ENCODE measurements around the gene CBLIF.
"Not testable (repeated sequence)": the region's sequence is repeated elsewhere in the genome, so short reads cannot be mapped to it uniquely, and the experiment has no call there.

Gene CBLIF

GRCh38 chr11:59845399-59845798 is at the start of gene CBLIF:
TSS of gene CBLIF (minus strand) at chr11:59845499. CDS start at chr11:59845453, 46 bp downstream.
- Histone ChIP-seq H3K9me3 (ENCODE audit: control insufficient read depth in 2 of 2, low read length in 2 of 2) (no peaks in the 10 kb centered on the region), H3K4me1 (ENCODE audit: control insufficient read depth, insufficient read depth, low read length) (no peaks in the 10 kb centered on the region), H3K9ac (ENCODE audit: low read length in 2 of 2) (no peak within 1 kb of the TSS), H3K27me3 (ENCODE audit: control insufficient read depth in 1 of 2, insufficient read depth in 2 of 2, low read length in 2 of 2) (no peaks in the 10 kb centered on the region), H3K36me3 (ENCODE audit: control insufficient read depth in 2 of 2, insufficient read depth in 2 of 2, low read length in 2 of 2) (no peaks in the 10 kb centered on the region), H3K27ac (ENCODE audit: low read length) (no peak within 1 kb of the TSS), H3K4me3 (ENCODE audit: low read length in 2 of 2) (no peak within 1 kb of the TSS)

- Histone ChIP-seq H3K9ac (ENCODE audit: low read length in 2 of 2) (no peak overlapping the region), H3K36me3 (ENCODE audit: control insufficient read depth in 2 of 2, insufficient read depth in 2 of 2, low read length in 2 of 2) (no peaks in the 10 kb centered on the region), H3K4me1 (ENCODE audit: control insufficient read depth, insufficient read depth, low read length) (no peaks in the 10 kb centered on the region), H3K9me3 (ENCODE audit: control insufficient read depth in 2 of 2, low read length in 2 of 2) (no peaks in the 10 kb centered on the region), H3K4me3 (ENCODE audit: low read length in 2 of 2) (no peak overlapping the region), H3K27me3 (ENCODE audit: control insufficient read depth in 1 of 2, insufficient read depth in 2 of 2, low read length in 2 of 2) (no peaks in the 10 kb centered on the region), H3K27ac (ENCODE audit: low read length) (no peak overlapping the region)
Measured at GRCh38 chr11:59894616-59895015, 49.3 kb upstream of the CBLIF start.

GRCh38 chr11:59891781-59892181 is 46.5 kb upstream of the CBLIF start:
- no peak overlapping the region for H3K9ac ChIP-seq (ENCODE audit: low read length in 2 of 2)
- no peaks in the 10 kb centered on the region for H3K36me3 ChIP-seq (ENCODE audit: control insufficient read depth in 2 of 2, insufficient read depth in 2 of 2, low read length in 2 of 2)
- no peaks in the 10 kb centered on the region for H3K4me1 ChIP-seq (ENCODE audit: control insufficient read depth, insufficient read depth, low read length)
- no peak overlapping the region for H3K27ac ChIP-seq (ENCODE audit: low read length)
- peaks cover 0 to 2% of the 10 kb centered on the region in 2 donors for H3K9me3 ChIP-seq (ENCODE audit: control insufficient read depth in 2 of 2, low read length in 2 of 2)
- H3K4me3 ChIP-seq (ENCODE audit: low read length in 2 of 2): no peak overlapping the region
- H3K27me3 ChIP-seq (ENCODE audit: control insufficient read depth in 1 of 2, insufficient read depth in 2 of 2, low read length in 2 of 2): no peaks in the 10 kb centered on the region

- not testable (repeated sequence) for H3K4me3 ChIP-seq (ENCODE audit: low read length in 2 of 2); H3K36me3 ChIP-seq (ENCODE audit: control insufficient read depth in 2 of 2, insufficient read depth in 2 of 2, low read length in 2 of 2); H3K4me1 ChIP-seq (ENCODE audit: control insufficient read depth, insufficient read depth, low read length); H3K27me3 ChIP-seq (ENCODE audit: control insufficient read depth in 1 of 2, insufficient read depth in 2 of 2, low read length in 2 of 2); H3K9me3 ChIP-seq (ENCODE audit: control insufficient read depth in 2 of 2, low read length in 2 of 2); H3K9ac ChIP-seq (ENCODE audit: low read length in 2 of 2); H3K27ac ChIP-seq (ENCODE audit: low read length)
Measured at GRCh38 chr11:59887156-59887555, 41.9 kb upstream of the CBLIF start.

GRCh38 chr11:59883597-59883996 is 38.3 kb upstream of the CBLIF start:
- Histone ChIP-seq H3K27me3 (ENCODE audit: control insufficient read depth in 1 of 2, insufficient read depth in 2 of 2, low read length in 2 of 2) (no peaks in the 10 kb centered on the region), H3K4me3 (ENCODE audit: low read length in 2 of 2) (no peak overlapping the region), H3K4me1 (ENCODE audit: control insufficient read depth, insufficient read depth, low read length) (no peaks in the 10 kb centered on the region), H3K36me3 (ENCODE audit: control insufficient read depth in 2 of 2, insufficient read depth in 2 of 2, low read length in 2 of 2) (no peaks in the 10 kb centered on the region), H3K9ac (ENCODE audit: low read length in 2 of 2) (no peak overlapping the region), H3K9me3 (ENCODE audit: control insufficient read depth in 2 of 2, low read length in 2 of 2) (peaks cover 4 to 7% of the 10 kb centered on the region in 2 donors), H3K27ac (ENCODE audit: low read length) (no peak overlapping the region)

- H3K36me3 ChIP-seq (ENCODE audit: control insufficient read depth in 2 of 2, insufficient read depth in 2 of 2, low read length in 2 of 2): no peaks in the 10 kb centered on the region
- no peak overlapping the region for H3K9ac ChIP-seq (ENCODE audit: low read length in 2 of 2)
- H3K4me3 ChIP-seq (ENCODE audit: low read length in 2 of 2): no peak overlapping the region
- H3K27ac ChIP-seq (ENCODE audit: low read length): no peak overlapping the region
- H3K27me3 ChIP-seq (ENCODE audit: control insufficient read depth in 1 of 2, insufficient read depth in 2 of 2, low read length in 2 of 2): no peaks in the 10 kb centered on the region
- no peaks in the 10 kb centered on the region for H3K9me3 ChIP-seq (ENCODE audit: control insufficient read depth in 2 of 2, low read length in 2 of 2)
- no peaks in the 10 kb centered on the region for H3K4me1 ChIP-seq (ENCODE audit: control insufficient read depth, insufficient read depth, low read length)
Measured at GRCh38 chr11:59879567-59879966, 34.3 kb upstream of the CBLIF start.

GRCh38 chr11:59878575-59878974 is 33.3 kb upstream of the CBLIF start, which contains the start of gene OOSP3:
TSS of gene OOSP3 (plus strand) at chr11:59878782. CDS start at chr11:59878809, 27 bp downstream.
- Histone ChIP-seq H3K27me3 (ENCODE audit: control insufficient read depth in 1 of 2, insufficient read depth in 2 of 2, low read length in 2 of 2) (no peaks in the 10 kb centered on the region), H3K9ac (ENCODE audit: low read length in 2 of 2) (no peak within 1 kb of the TSS), H3K4me1 (ENCODE audit: control insufficient read depth, insufficient read depth, low read length) (no peaks in the 10 kb centered on the region), H3K36me3 (ENCODE audit: control insufficient read depth in 2 of 2, insufficient read depth in 2 of 2, low read length in 2 of 2) (no peaks in the 10 kb centered on the region), H3K27ac (ENCODE audit: low read length) (no peak within 1 kb of the TSS), H3K9me3 (ENCODE audit: control insufficient read depth in 2 of 2, low read length in 2 of 2) (no peaks in the 10 kb centered on the region), H3K4me3 (ENCODE audit: low read length in 2 of 2) (no peak within 1 kb of the TSS)

- H3K27me3 ChIP-seq (ENCODE audit: control insufficient read depth in 1 of 2, insufficient read depth in 2 of 2, low read length in 2 of 2): no peaks in the 10 kb centered on the region
- H3K4me3 ChIP-seq (ENCODE audit: low read length in 2 of 2): no peak overlapping the region
- H3K27ac ChIP-seq (ENCODE audit: low read length): no peak overlapping the region
- H3K4me1 ChIP-seq (ENCODE audit: control insufficient read depth, insufficient read depth, low read length): no peaks in the 10 kb centered on the region
- no peak overlapping the region for H3K9ac ChIP-seq (ENCODE audit: low read length in 2 of 2)
- no peaks in the 10 kb centered on the region for H3K36me3 ChIP-seq (ENCODE audit: control insufficient read depth in 2 of 2, insufficient read depth in 2 of 2, low read length in 2 of 2)
- no peaks in the 10 kb centered on the region for H3K9me3 ChIP-seq (ENCODE audit: control insufficient read depth in 2 of 2, low read length in 2 of 2)
Measured at GRCh38 chr11:59877784-59878183, 32.5 kb upstream of the CBLIF start.

GRCh38 chr11:59877325-59877724 is 32.0 kb upstream of the CBLIF start:
- H3K4me1 ChIP-seq (ENCODE audit: control insufficient read depth, insufficient read depth, low read length): no peaks in the 10 kb centered on the region
- H3K36me3 ChIP-seq (ENCODE audit: control insufficient read depth in 2 of 2, insufficient read depth in 2 of 2, low read length in 2 of 2): no peaks in the 10 kb centered on the region
- H3K9me3 ChIP-seq (ENCODE audit: control insufficient read depth in 2 of 2, low read length in 2 of 2): no peaks in the 10 kb centered on the region
- no peak overlapping the region for H3K27ac ChIP-seq (ENCODE audit: low read length)
- no peak overlapping the region for H3K4me3 ChIP-seq (ENCODE audit: low read length in 2 of 2)
- no peak overlapping the region for H3K9ac ChIP-seq (ENCODE audit: low read length in 2 of 2)
- no peaks in the 10 kb centered on the region for H3K27me3 ChIP-seq (ENCODE audit: control insufficient read depth in 1 of 2, insufficient read depth in 2 of 2, low read length in 2 of 2)

- Histone ChIP-seq H3K27ac (ENCODE audit: low read length) (no peak overlapping the region), H3K36me3 (ENCODE audit: control insufficient read depth in 2 of 2, insufficient read depth in 2 of 2, low read length in 2 of 2) (no peaks in the 10 kb centered on the region), H3K4me1 (ENCODE audit: control insufficient read depth, insufficient read depth, low read length) (no peaks in the 10 kb centered on the region), H3K9ac (ENCODE audit: low read length in 2 of 2) (no peak overlapping the region), H3K27me3 (ENCODE audit: control insufficient read depth in 1 of 2, insufficient read depth in 2 of 2, low read length in 2 of 2) (no peaks in the 10 kb centered on the region), H3K4me3 (ENCODE audit: low read length in 2 of 2) (no peak overlapping the region), H3K9me3 (ENCODE audit: control insufficient read depth in 2 of 2, low read length in 2 of 2) (no peaks in the 10 kb centered on the region)
Measured at GRCh38 chr11:59875856-59876519, 30.7 kb upstream of the CBLIF start.

GRCh38 chr11:59872076-59872475 is 26.8 kb upstream of the CBLIF start:
- H3K27me3 ChIP-seq (ENCODE audit: control insufficient read depth in 1 of 2, insufficient read depth in 2 of 2, low read length in 2 of 2): no peaks in the 10 kb centered on the region
- H3K9me3 ChIP-seq (ENCODE audit: control insufficient read depth in 2 of 2, low read length in 2 of 2): no peaks in the 10 kb centered on the region
- no peak overlapping the region for H3K9ac ChIP-seq (ENCODE audit: low read length in 2 of 2)
- H3K27ac ChIP-seq (ENCODE audit: low read length): no peak overlapping the region
- H3K4me3 ChIP-seq (ENCODE audit: low read length in 2 of 2): no peak overlapping the region
- H3K4me1 ChIP-seq (ENCODE audit: control insufficient read depth, insufficient read depth, low read length): no peaks in the 10 kb centered on the region
- H3K36me3 ChIP-seq (ENCODE audit: control insufficient read depth in 2 of 2, insufficient read depth in 2 of 2, low read length in 2 of 2): no peaks in the 10 kb centered on the region

Data from stomach smooth muscle (tissue), 2 donors.